ENCODE results near the gene TMEM238.
"Not testable (repeated sequence)": the region's sequence is repeated elsewhere in the genome, so short reads cannot be mapped to it uniquely, and the experiment has no call there.

Gene TMEM238, protein sequence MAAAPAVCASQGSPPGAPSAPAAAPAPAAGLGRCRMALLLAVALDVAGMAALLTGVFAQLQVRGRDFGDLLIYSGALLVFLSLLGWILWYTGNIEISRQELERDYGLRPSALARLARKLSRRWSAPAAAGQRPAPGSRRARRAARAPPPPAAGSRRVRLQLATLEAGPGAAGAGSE

DNA sequence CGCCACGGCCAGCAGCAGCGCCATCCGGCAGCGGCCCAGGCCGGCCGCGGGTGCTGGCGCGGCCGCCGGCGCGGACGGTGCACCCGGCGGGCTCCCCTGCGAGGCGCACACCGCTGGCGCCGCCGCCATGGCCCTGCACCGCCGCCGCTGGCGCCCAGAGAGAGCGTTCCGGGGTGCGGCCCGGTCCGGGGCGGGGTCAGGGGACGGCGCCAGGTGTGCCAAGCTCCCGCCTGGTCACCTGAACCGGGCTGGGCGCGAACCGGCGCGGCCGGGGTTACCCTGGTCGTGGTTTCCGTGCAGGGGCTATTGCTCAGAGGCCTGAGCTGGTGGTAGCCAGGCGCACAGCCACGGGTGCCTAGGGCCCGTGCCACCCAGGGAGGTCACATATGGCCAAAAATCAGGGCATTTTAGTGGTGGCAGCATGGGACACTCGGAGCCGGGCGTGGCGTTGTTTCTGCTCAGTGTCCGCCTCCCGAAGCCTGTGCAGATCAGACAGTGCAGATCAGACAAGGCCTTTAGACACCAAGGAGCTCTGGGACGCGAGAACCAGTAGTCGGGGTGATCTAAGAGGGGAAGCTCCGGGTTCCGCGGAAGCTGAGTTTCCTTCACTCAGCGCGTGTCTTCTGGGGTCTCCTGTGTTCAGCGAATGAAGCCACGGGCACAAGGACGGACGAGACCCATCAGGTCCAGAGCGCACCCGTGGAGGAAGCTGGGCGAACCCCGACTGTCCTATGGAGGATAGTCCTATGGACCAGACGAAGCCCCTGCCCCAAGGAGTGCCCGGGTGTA, at the start of gene TMEM238:
Gene TMEM238, minus strand, starts transcription at position 162 of the 789 bp plus-strand sequence. Its CDS starts 33 bp downstream, at position 129.
- DNase-seq, result no peak

DNA sequence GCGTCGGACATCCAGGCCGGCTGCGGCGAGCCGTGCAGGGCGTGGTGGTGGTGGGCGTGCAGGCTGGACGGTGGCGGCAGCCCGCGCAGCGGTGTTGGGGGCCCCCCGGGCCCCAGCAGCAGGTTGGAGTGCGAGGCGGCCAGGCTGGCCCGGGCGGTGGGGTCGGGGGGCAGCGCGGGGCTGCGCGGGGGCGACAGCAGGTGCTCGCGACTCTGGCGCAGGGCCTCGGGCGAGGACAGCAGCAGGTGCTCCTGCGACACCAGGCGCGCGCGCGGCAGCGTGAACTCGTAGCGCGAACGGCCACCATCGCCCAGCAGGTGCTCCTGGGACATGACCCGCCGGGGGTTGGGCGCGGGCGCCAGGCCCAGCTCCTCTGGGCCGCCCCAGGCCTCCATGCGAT, 49.2 kb upstream of the TMEM238 start:
- no peak for DNase-seq

DNA sequence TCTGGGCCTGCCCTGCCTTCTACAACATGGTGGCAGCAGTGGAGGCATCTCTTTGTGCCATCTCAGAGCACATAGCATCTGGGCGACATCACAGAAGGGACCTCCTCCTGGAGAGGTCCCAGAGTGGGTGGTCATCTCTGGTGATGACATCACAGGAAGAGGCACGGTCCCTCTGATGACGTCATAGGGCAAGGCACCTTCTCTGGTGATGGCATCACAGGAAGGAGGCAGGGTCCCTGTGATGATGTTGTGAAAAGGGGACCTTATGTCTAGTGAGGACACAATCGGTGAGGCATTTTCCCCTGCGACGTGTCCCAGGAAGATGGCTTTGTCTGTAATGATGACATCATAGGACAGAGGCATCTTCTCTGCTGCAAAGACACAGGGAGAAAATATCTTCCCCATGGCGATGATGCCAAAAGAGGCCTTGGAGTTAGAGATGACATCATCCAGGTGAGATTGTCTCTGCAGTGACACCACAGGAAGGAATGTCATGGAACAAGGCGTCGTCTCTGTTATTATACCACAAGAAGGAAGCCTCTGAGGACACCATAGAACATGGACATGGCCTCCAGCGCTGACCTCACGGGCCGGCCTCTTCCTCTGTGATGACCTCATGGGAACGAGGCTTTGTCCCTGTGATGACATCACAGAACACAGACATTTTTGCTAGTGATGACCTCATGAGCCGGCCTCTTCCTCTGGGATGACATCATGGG, 48.3 kb upstream of the TMEM238 start:
- no peak for DNase-seq

DNA sequence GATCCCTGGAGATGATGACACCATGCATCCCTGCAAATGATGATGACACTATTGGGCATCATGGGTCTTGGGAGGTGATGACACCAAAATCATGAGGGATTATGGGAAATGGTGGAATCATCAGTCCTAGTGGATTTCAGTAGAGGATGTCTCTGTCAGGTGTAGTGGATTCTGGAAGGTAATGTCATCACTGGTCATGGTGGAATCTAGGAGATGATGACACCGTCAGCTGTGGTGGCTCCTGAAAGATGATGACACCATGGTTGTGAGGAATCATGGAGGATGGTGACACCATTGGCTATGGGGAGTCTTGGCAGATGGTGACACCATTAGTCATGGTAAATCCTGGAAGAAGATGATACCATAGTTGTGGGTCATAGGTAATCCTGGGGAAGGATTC, 47.1 kb upstream of the TMEM238 start:
- no peak for DNase-seq

DNA sequence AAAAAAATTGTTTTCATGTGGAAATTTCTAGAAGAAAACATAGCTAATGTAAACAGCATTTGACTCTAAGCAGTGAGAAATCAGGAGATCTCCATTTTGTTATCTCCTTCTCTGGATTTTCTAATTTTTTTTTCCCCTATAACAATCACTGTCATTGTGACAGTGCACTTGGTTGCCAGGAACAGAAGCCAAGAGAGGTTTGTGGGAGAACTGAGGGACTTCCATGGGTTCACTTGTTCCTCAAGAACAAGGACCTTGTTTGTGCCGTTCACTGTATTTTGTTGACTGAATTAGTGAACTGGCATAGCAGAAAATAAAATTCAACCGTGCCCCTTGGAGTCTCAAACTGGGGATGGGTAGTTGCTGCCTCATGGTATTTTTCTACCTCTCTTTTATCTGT, 42.0 kb upstream of the TMEM238 start:
- DNase-seq, result no peak

DNA sequence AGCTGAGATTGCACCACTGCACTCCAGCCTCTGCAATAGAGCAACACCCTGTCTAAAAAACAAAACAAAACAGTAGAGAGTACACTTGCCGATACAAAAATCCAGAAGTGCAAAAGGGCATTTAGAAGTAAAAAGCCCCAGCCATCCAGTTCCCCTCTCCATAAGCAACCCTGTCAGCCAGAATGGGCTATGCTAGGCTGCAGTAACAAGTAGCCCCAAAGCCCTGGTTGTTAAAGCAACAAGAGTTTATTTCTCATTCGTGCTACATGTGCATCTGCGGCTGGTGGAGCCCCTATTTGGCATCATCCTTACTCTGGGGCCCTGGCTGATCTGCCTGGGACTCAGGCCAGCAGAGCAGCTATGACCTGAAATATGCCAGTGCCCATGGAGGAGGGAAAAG, 40.4 kb upstream of the TMEM238 start:
- DNase-seq, result no peak

DNA sequence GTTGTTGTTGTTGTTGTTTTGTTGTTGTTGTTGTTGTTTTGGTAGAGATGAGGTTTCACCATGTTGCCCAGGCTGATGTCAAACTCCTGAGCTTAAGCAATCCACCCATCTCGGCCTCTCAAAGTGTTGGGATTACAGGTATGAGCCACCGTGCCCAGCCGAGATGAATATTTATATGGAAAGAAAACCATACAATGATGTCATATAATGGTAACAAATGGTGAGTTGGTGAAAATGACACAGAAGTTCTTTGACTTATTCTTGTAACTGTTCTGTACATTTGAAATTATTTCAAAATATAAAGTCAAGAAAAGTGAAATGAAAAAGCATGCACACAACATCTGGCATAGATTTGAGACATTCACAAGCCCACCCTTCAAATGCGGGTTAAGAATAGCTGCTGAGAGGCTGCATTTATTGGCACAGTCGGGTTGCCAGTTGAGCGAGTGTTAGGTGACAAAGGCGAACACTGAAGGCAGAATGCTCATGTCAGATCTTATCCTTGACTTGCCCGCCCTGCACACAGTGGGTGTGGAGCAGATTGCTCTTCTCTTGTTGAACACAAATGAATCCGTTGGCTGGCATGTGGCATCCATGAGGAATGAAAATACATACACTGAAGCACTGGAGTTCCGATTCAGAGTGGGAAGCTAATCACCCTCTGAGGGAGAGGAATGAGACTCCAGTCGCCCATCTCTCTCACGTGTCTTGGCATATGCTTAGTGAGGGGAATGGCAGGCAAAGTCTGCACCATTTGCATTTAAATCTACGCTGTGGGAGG, 39.3 kb upstream of the TMEM238 start:
- no peak for DNase-seq

DNA sequence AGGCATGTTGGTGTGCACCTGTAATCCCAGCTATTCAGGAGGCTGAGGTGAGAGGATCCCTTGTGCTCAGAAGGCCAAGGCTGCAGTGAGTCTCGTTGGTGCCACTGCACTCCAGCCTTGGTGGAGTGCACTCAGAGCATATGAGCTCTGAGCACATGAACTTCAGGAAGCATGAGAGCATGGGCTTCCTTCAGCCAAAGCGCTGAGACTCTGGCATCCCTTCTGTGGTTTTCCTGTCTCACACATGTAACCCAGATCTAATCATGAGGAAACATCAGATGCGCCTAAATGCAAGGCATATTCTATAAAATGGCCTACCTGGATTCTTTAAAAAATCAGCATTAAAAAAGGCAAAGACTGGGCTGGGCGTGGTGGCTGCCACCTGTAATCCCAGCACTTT, 37.2 kb upstream of the TMEM238 start:
- DNase-seq, result not testable (repeated sequence)

DNA sequence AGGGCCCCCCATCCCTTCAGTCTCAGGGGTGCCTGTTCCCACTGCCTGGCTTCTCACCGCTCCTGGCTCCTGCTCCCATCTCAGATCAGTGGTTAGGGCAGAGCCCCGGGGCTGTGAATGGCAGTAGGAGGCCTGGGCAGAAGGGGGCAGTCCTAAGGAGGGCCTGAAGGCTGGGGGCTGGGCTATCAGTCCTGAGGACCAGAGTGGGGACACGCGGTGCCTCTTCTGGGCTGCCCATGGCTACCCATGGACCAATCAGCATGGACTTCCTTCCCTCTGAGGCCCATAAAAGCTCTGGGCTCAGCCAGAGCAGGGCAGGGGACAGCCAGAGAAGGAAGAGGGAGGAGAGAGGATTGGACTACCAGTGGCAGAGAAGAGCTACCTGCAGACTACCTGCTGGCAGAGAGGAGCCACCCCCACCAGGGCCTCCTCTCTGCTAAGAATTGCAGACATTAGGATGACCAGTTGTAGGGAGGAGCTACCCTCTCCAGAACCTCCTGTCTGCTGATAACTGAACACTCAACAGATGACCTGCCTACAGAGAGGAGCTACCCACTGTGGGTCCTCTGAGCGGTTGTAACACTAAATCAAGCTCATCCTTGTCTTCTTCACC, 35.6 kb upstream of the TMEM238 start:
- DNase-seq, result no peak

DNA sequence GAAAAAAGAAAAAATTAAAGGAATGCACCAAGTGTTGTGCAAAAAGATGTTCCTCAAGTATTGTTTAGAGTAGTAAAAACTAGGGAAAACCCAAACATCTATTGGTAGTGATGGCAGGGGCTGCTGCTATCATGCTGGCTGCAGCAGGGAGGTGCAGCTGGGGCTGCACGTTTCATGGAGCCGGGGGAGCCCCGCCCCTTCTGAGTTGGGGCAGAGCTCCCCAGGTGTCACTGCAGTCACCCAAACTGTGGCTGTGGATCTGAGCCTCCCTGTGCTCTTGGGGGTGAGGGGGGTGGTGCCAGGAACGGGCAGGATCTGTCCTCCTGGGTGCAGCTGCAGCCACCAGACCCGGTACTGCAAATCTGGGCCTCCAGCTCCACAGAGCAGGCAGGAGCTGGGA, 35.0 kb upstream of the TMEM238 start:
- DNase-seq, result no peak

DNA sequence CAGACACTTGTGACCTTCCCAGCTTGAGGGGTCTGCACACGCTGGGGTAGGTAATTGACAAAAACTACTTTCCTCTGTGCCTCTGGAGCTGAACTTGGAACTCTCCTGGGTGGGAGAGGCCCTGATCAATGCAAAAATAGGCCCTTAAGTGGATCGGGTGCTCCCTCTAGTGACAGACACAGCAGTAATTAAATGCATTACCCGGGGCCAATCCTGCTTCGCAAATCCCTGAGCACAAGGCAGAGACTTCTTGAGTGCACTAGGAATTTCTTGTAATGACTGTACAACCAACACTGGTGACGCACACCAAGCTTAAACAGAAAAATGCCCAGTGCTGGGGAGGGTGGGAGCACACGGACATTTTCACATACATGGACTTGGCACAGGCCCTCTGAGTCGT, 34.1 kb upstream of the TMEM238 start:
- DNase-seq, result peak; percentile 87

DNA sequence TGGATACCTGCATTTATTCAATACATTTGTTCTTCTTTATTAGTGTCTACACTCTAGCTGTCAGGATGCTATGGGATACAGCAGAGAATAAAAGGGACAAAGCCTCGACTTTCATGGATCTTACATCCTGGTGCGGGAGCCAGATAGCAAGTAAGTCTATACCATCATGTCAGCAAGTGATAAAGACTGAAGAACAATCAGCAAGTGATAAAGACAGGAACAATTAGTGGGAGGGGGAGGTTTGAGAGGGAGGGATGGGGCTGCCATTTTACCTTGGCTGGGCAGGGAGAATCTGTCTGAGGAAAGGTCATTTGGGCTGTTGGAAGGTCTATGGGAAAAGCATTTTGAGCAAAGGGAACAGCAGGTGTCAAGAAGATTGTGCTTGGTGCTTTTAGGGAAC, 26.1 kb upstream of the TMEM238 start:
- DNase-seq, result no peak

DNA sequence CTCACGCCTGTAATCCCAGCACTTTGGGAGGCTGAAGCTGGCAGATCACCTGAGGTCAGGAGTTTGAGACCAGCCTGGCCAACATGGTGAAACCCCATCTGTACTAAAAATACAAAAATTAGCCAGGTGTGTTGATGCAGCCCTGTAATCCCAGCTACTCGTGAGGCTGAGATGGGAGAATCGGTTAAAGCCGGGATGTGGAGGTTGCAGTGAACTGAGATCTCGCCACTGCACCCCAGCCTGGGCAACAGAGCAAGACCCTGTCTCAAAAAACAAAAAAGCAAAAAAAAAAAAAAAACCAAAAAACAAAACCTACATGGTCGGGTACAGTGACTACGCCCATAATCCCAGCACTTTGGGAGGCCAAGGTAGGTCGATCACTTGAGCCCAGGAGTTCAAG, 25.1 kb upstream of the TMEM238 start:
- DNase-seq, result not testable (repeated sequence)

DNA sequence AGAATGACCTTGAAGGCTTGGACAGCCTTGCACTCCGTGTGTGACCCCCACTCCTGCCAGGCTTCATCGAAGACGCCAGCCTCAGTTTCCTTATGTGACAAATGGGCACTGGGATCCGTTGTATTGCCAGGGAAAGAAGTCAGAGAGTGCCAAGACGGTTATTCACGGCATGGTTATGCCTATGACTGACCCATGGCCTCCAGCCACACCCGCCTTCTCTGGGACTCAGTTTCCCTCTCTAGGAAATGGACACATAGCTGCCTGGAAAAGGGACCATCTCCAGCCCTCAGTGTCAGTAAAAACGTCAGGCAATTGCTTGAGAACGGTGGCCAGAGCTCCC, 24.4 kb upstream of the TMEM238 start:
- DNase-seq, result no peak

DNA sequence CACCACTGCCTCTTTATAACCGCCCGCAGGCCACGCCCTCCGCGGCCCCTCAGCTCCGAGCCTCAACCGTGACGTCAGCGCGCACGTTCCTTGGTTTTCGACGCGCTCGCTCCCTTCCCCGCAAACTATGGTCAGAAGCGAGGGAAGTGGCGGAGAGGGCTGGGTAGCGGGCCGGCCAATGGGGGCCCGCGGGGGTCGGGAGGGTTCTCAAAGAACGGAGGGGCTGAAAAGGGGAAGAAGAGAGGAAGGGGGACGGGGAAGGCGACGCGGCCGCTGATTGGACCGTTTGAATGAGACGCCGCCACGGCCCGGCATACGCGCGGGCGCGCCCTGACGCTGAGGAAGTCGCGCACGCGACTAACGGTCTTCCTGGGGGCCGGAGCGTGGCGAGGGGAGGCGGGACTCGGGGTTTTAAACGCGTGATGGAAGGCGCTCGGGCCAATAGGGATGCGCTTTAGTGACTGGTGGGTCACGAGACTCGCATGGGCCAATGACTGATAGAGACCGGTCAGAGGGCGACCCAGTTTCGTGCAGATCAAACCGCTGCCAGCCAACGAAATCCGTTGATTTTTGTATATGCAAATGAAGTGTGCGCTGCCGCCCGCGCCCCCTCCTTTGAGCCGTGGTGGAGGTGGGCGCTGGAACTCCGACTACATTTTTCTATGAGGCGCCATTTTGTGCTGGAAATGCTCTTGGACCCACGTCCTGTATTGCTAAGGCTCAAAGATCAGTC, 23.9 kb upstream of the TMEM238 start:
- DNase-seq, result peak; percentile 99

DNA sequence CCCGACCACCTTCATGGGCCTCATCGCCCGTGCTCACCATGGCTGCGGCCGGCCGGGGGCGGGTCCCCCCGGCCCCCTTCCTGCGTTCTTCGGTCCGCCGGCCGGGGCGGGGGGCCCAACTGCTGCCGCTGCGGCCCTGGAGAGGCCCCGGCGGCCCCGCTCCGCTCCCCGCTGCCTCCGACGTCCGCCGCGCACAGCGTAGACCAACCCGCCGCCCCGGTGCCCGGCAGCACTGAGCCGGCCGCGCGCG, 23.4 kb upstream of the TMEM238 start, which contains the start of gene UBE2S:
Gene UBE2S, minus strand, starts transcription at position 239 of the 250 bp plus-strand sequence. Its CDS starts 199 bp downstream, at position 40.
- not testable (repeated sequence) for DNase-seq

DNA sequence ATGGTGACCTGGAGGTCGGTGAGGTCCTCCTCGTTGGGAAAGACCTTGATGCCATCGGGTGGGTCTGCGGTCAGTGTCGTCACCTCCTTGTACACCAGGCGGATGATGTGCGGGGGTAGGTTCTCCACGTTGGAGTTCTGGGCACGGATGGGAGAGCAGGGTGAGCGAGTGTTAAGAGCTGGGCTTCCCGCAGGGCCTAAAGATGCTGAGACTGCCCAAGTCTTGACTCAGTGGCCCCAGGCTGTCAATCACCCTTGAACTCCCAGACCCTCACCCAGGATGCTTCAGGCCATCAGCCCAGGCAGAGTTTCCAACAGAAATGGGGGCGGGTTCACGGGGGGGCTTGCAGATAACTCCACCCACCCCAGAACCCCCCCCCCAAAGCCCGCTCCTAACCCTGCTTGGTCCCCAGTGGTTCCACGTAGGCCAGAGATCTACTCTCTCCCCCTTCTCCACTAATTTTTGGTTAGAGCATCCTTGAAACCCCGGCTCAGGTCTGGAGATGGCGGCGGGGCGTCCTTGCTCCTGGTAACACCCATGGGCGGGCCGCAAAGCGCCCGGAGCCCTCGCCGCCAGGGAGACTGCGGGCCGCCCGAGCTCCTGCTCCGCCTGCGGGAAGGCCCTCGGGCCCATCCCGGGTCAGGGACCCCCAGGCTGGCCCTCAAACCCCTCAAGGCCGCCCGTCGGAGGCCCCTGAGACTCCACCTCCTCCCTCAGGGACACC, 22.9 kb upstream of the TMEM238 start:
- no peak for DNase-seq

DNA sequence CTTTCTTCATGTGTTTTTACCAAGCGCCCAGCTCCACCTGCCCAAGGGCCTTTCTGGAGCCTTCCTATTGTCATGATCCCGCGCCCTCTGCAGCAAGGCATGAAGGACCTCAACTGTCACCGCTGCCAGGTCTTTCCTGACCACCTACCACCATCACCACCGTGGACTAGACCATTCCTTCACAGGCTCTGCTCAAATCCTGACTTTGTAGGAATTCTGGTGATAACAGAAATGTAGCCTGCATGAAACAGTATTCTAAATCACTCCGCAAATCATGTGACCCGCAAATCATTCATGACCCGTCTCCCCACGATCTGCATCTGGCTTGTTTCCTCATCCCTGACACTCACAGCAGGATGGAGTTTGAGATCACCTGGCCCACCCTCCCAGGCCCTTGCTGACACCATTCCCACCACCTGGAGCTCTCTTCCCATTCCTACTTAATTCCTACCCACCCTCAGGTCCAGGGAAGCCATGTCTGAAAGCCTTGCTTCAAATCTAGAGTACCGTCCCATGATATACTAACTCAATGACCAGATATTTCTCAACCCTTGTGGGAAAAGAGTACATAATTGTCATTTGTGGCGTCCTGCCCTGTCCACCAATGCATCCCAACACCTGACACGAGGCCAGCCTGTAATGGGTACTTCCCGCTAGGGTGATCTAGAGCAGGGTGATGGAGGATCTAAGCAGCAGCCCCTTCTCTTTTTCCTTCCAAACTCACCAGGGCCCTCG, 22.2 kb upstream of the TMEM238 start:
- DNase-seq, result no peak

DNA sequence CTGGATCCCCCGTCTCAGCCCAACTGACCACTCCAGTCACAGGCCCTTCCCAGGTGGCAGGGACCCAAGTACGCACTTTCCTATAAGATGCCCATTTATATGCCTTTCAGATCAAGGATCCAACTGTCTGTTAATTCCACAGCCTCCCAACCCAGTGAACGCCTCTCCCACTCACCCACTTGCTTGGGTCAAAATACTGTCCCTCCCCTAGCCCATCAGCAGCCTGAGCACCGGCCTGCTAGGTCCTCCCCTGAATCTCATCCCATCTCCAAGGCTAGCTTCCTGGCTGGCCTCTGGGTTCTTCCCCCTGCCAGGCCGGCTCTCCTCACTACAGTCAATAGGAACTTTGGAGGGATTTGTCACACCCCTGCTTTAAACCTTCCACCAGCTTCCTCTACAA, 21.5 kb upstream of the TMEM238 start:
- DNase-seq, result no peak

DNA sequence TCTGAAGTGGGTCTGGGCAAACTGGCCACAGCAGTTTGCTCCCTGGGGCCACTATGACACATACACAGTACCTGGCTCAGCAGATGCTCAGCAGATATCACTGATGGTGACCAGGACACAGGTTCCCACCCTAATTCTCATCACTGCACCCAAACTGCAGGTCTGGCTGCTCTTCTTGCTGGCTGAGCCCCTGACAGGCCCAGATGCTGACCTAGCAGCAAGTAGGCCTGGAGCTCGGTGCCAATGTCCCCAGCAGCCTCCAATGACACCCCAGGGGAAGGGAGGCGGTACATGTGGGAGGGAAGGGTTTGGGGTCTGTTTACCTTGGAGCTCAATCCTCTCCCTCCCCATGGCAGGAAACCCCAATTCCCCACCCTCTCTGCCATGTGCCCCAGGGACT, 18.4 kb upstream of the TMEM238 start:
- no peak for DNase-seq

DNA sequence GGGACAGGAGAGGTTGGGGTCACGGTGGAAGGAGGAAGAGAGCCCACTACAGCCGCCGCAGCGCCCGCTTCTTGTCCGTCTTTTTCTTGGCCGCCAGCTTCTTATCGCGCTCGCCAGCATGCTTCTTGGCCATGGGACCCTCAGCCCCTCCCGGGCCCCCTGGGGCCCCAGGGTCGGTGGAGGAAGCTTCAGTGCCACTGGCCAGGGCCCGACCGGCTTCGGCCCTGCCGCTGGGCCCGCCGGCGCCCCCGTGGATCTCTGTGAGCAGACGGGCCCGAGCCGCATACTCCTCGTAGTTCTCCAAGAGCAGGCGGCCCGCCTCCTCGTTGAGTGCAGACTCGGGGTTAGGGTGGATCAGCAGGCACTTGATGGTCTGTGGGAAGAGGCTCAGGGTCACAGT, 17.3 kb upstream of the TMEM238 start:
- not testable (repeated sequence) for DNase-seq

Data from EL (cell line).